HG03460 (cell line): ENCODE data around the gene UGT2B15.
"Not testable (repeated sequence)": the region's sequence is repeated elsewhere in the genome, so short reads cannot be mapped to it uniquely, and the experiment has no call there.

Experiments
- ATAC-seq: cut with Tn5 transposase; IDR thresholded peaks from one replicate; pipeline ENCODE4 v1.9.1; 2021; ENCODE audit not compliant: unreplicated experiment

The UGT2B15 gene

DNA sequence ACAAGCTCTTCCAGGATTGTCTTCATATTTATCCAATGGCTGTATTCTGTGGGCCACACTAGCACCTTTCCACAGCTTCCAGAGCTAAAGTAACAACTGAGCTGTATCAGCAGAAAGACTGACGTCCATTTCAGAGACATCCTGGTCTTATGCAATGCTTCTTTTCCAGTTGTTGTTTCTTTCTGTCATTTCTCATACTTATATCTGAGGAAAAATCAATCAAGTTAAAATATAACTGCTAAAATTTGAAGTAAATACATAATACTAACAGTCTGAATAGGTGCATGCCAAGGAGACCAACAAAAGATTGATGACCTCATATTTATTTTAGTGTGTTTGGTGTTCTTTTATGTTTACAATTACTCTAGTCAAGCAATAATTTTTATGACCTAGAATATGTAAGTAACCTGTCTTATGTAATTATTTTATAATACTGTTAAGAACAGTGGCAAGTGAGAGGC is at the start of gene UGT2B15:
Gene UGT2B15, minus strand, starts transcription at position 174 of the 461 bp plus-strand sequence. Its CDS starts 34 bp downstream, at position 140.
- ATAC-seq = not testable (repeated sequence)

- ATAC-seq = no peak
Observed at GRCh38 chr4:68719075-68719473, 48.6 kb upstream of the UGT2B15 start.

- ATAC-seq = no peak
Observed at GRCh38 chr4:68718447-68719074, 48.1 kb upstream of the UGT2B15 start.

DNA sequence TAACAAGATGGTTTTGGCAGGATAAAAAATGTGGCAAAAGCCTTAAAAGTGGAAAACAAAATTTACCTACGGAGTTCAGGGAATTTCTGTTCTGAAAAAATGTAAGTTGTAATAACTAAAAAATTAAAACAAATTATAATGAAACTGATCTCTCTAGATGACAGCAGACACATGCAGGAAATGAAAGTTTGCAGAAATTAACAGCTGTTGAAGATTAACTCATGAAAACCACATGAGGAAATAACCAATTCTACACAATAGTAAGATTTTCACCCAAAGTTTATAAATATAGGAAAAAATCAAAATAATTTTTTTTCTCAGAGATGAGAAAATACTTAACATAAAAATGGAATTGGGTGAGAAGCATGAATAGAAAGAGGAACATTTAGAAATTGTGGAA is 47.5 kb upstream of the UGT2B15 start:
- ATAC-seq = peak; percentile 90

- ATAC-seq = no peak
Observed at GRCh38 chr4:68714400-68714799, 43.9 kb upstream of the UGT2B15 start.

GRCh38 chr4:68712207-68712606 is 41.8 kb upstream of the UGT2B15 start:
- ATAC-seq = no peak

- no peak for ATAC-seq
Observed at GRCh38 chr4:68708566-68708965, 38.1 kb upstream of the UGT2B15 start.

- not testable (repeated sequence) for ATAC-seq
Observed at GRCh38 chr4:68703168-68703567, 32.7 kb upstream of the UGT2B15 start.

DNA sequence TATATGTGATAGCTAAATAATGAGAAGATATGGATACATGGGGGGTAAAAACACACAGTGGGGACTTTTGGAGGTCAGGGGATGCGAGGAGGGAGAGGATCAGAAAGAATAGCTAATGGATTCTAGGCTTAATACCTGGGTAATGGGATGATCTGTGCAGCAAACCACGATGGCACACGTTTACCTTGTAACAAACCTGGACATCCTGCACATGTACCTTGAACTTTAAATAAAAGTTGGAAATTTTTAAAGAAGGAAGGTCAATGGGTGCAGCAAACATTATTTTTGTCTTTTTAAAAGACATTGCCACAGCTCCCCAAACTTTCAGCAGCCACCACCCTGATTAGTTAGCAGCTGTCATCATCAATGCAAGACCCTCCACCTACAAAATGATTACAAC is 29.7 kb upstream of the UGT2B15 start:
- no peak for ATAC-seq

DNA sequence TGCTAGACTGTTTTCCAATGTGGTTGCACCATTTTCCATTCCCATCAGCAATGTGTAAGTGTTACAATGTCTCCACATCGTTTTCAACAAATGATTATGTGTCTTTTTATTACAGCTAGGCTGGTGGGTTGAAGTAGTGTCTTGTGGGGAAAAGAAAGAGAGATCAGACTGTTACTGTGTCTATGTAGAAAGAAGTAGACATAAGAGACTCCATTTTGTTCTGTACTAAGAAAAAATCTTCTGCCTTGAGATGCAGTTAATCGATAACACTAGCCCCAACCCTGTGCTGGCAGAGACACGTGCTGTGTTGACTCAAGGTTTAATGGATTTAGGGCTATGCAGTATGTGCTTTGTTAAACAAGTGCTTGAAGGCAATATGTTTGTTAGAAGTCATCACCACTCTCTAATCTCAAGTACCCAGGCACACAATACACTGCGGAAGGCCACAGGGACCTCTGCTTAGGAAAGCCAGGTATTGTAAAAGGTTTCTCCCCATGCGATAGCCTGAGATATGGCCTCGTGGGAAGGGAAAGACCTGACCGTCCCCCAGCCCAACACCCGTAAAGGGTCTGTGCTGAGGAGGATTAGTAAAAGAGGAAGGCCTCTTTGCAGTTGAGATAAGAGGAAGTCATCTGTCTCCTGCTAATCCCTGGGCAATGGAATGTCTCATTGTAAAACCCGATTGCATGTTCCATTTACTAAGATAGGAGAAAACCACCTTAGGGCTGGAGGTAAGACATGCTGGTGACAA is 23.0 kb upstream of the UGT2B15 start:
- no peak for ATAC-seq

GRCh38 chr4:68691186-68691585 is 20.7 kb upstream of the UGT2B15 start:
- no peak for ATAC-seq

DNA sequence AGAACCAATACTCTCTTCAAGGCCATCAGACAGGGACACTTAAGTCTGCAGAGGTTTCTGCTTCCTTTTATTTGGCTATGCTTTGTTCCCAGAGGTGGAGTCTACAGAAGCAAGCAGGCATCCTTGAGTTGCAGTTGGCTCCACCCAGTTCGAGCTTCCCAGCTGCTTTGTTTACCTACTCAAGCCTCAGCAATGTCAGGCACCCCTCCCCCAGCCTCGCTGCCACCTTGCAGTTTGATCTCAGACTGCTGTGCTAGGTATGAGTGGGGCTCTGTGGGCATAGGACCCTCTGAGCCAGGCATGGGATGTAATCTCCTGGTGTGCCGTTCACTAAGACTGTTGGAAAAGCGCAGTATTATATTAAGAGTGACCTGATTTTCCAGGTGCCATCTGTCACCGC is 12.6 kb upstream of the UGT2B15 start:
- no peak for ATAC-seq

GRCh38 chr4:68681298-68681697 is 10.8 kb upstream of the UGT2B15 start:
- ATAC-seq = not testable (repeated sequence)

- ATAC-seq = no peak
Observed at GRCh38 chr4:68673143-68673542, 2.7 kb upstream of the UGT2B15 start.

DNA sequence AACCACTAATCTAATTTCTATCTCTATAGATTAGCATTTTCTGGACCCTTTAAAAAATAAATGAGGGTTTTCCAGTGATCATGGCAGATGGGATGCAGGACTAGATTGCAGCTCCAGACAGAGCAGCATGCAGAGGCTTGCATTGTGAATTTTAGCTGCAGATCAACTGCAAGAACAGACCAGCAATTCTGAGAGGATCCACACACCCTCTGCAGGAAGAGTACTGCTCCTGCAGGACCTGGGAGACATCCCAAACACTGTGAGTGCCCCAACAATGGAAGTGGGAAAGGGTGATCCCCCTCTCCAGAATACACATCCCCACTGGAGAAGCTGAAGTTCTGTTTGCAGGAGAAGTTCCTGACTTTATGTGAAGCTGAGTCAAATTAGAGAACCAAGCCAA is 765 bp upstream of the UGT2B15 start:
- ATAC-seq = not testable (repeated sequence)

DNA sequence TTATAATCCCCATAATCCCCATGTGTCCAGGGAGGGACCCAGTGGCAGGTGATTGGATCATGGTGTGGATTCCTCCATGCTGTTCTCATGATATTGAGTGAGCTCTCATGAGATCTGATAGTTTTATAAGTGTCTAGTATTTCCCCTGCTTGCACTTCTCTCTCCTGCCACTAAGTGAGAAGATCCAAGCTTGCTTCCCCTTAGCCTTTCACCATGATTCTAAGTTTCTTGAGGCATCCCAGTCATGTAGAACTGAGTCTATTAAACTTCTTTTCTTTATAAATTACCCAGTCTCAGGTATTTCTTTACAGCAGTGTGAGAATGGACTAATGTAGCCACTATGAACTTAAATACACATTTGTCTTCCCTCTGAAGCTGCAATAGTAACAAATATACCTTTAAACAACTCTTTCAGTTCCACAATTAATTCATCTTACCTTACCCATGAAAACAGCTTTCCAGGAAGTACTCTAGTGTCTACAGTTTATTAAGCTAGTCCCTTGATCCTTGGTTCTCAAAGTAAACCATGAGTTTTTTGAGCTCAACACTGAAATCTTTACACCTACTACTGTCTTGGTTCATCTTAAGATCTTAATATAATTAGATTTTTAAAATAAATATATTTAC is 1.8 kb downstream of the UGT2B15 start:
- ATAC-seq = not testable (repeated sequence)

- not testable (repeated sequence) for ATAC-seq
Observed at GRCh38 chr4:68667551-68667950, 2.9 kb downstream of the UGT2B15 start.

DNA sequence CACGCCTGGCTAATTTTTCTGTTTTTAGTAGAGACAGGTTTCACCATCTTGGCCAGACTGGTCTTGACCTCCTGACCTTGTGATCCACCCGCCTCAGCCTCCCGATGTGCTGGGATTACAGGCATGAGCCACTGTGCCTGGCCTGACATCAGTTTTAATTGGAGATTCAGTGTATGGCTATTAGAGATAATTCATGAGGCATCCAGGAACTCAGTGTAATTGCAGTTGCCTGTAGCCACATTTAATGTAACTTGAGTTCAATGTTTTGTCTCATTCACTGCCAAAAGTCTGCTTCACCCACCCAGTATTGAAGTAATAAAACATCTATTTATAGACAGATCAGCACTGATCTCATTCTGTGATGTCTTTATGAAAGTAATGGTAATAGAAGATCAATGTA is 5.7 kb downstream of the UGT2B15 start:
- ATAC-seq = not testable (repeated sequence)

DNA sequence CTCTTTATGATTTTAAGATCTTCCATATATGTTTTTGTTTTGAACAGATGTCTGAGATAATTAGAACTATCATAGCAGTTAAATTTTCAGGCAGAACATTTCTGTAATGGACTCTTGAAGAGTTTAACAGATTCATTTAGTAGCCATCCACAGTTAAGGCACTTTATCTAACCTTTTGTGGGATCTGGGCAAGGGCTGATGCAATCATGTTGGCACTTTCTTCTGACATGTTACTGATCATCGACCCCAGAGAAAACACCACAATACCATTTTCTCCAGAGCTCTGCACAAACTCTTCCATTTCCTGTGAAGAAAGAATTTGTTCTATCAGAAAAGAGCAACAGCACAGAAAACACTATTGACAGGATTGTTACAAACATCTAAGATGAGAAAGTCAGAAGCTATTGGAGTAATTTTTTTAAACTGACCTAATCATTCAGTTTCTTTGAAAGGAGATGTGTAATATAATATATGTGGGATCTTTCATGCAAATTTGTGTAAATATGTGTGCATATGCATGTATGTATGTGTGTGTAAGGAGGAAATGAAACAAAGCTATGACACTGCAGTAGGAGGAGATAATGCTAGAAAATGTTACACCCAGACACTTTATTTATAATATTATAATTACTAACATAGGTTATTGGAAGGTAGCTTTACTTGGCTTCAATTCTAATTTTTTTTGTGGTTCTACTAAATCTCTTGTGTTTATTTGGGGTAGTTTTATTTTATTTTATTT is 7.4 kb downstream of the UGT2B15 start:
- ATAC-seq = peak; percentile 53

- no peak for ATAC-seq
Observed at GRCh38 chr4:68658672-68659071, 11.8 kb downstream of the UGT2B15 start.

DNA sequence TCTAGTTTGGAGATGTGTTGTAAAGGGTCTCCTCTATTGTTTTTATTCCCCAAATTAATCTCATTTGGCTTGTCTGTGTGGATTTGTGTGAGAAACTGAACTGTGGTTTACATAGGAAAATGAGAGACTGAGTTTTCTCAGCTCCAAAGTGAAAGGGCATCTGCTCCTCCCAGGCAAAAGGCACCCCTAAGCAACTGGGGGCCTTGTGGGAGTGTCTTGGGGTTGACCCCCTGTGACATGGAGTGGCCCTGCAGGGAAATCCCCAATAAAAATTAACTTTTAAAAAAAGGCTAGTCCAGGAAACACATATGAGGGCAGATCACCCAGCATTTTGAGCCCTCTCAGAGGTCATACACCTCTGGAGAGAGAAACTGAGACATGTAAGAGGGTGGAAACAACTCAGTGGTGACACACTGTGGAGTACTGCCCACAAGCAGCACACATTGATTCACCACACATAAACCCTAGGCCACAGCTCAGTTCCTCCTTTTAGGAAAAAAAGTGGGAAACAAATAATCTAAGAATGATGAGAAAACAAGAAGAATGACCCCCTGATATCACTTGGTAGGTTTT is 13.3 kb downstream of the UGT2B15 start:
- ATAC-seq = peak; percentile 59
